Vagina (tissue), 2 donors: ENCODE data around the gene GPR35.

ENCODE experiments used
- POLR2A ChIP-seq, 2 donors: fragments of 450-650 bp; IDR thresholded peaks; one replicate each; pipeline ENCODE4 v1.6.1; 2017; ENCODE audit warnings: antibody characterized with exemption in 2 of 2, mild to moderate bottlenecking in 2 of 2, moderate library complexity in 2 of 2
- POLR2AphosphoS5 ChIP-seq, 2 donors: sonication (generic); formaldehyde crosslinking; IDR thresholded peaks; one replicate each; pipeline ENCODE4 v1.9.0; 2017; ENCODE audit warnings: antibody characterized with exemption in 2 of 2, mild to moderate bottlenecking in 2 of 2, low read depth in 1 of 2; ENCODE audit not compliant: insufficient read depth in 1 of 2
- TF ChIP-seq, protein P1 (sequence below), 3 experiments: fragments of 450-650 bp in 2 of 3; fragments of 200-600 bp in 1 of 3; sonication (generic) in 1 of 3; IDR thresholded peaks; one replicate each; pipeline ENCODE4 v1.5.1; 2017 to 2019; ENCODE audit warnings: antibody characterized with exemption in 3 of 3, mild to moderate bottlenecking in 2 of 3, moderate library complexity in 2 of 3

DNA sequence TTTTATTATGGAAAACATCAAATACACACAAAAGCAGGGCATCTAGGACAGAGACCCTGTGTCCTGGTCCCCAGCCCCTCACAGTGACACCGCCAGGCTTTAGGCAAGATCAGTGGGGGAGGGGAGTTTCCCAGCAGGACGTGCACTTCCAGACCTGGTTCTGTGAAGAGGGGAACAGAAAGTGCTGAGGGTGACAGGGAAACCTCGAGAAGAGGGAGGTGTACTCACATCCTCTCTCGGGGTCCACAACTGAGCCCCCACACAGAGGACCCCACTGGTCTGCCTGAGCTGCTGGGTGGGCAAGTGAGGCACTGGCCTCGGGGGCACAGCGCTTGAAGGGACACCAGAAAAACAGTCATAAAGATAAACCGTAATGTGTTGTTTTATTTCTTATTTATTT, 4.4 kb upstream of the GPR35 start:
- TF ChIP-seq, protein P1, sequence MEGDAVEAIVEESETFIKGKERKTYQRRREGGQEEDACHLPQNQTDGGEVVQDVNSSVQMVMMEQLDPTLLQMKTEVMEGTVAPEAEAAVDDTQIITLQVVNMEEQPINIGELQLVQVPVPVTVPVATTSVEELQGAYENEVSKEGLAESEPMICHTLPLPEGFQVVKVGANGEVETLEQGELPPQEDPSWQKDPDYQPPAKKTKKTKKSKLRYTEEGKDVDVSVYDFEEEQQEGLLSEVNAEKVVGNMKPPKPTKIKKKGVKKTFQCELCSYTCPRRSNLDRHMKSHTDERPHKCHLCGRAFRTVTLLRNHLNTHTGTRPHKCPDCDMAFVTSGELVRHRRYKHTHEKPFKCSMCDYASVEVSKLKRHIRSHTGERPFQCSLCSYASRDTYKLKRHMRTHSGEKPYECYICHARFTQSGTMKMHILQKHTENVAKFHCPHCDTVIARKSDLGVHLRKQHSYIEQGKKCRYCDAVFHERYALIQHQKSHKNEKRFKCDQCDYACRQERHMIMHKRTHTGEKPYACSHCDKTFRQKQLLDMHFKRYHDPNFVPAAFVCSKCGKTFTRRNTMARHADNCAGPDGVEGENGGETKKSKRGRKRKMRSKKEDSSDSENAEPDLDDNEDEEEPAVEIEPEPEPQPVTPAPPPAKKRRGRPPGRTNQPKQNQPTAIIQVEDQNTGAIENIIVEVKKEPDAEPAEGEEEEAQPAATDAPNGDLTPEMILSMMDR (IDR thresholded peaks at IDR 0.05) = no peak
- no peak for TF ChIP-seq POLR2A (IDR thresholded peaks at IDR 0.05)
- TF ChIP-seq POLR2AphosphoS5 (IDR thresholded peaks at IDR 0.05; ENCODE audit: insufficient read depth in 1 of 2, low read depth in 1 of 2) = no peak
